Measurements from ENCODE around the gene CHRNA4. TPM values are rescaled to one million over a fixed set of nuclear protein-coding genes. Genes with fewer than 3 reads are reported as not detected.

Gene CHRNA4
- total and polyA plus RNA-seq, 2 donors (not counting 1 experiment from before 2014, with no cell fraction given) = not detected

GRCh38 chr20:63295846-63296245 lies 65.3 kb downstream of the CHRNA4 start:
- no peaks in the 10 kb centered on the region for H3K79me2 ChIP-seq (ENCODE audit: control insufficient read depth, insufficient read depth, low read length)
- no peaks in the 10 kb centered on the region for H3K9me3 ChIP-seq (ENCODE audit: control insufficient read depth, insufficient read depth, low read depth, low read length)
- H3K4me2 ChIP-seq (ENCODE audit: extremely low read depth, insufficient read depth, low read length) = no peak overlapping the region
- no peak overlapping the region for H2AFZ ChIP-seq (ENCODE audit: low read length)
- H3K36me3 ChIP-seq (ENCODE audit: control insufficient read depth, insufficient read depth, low read length) = no peaks in the 10 kb centered on the region
- no peak overlapping the region for H3K27ac ChIP-seq (ENCODE audit: insufficient read depth, low read length)
- H3K9ac ChIP-seq (ENCODE audit: insufficient read depth, low read length) = no peak overlapping the region
- no peaks in the 10 kb centered on the region for H4K20me1 ChIP-seq (ENCODE audit: control insufficient read depth, extremely low read depth, insufficient read depth, low read length)
- TF ChIP-seq CTCF (conservative IDR thresholded peaks at IDR 0.05 in 1 of 2, IDR thresholded peaks at IDR 0.05 in 1 of 2; ENCODE audit: low read depth in 1 of 2, low read length in 2 of 2) (no peak), EZH2 (IDR thresholded peaks at IDR 0.05; ENCODE audit: low read length, missing control alignments) (no peak)
- peaks cover 11% of the 10 kb centered on the region for H3K27me3 ChIP-seq (ENCODE audit: control insufficient read depth, insufficient read depth, low read length)
- H3K4me3 ChIP-seq (replicated peaks in 1 of 4; ENCODE audit: control extremely low read depth in 1 of 4, insufficient read depth in 1 of 4, low read depth in 3 of 4, low read length in 4 of 4) = no peak overlapping the region
- DNase-seq (ENCODE audit: low read depth in 2 of 2) = no peak
- no peaks in the 10 kb centered on the region for H3K4me1 ChIP-seq (ENCODE audit: control insufficient read depth, extremely low read depth, insufficient read depth, low read length)

- H3K27ac ChIP-seq (ENCODE audit: insufficient read depth, low read length) = no peak overlapping the region
- H3K79me2 ChIP-seq (ENCODE audit: control insufficient read depth, insufficient read depth, low read length) = no peaks in the 10 kb centered on the region
- no peak overlapping the region for H3K9ac ChIP-seq (ENCODE audit: insufficient read depth, low read length)
- DNase-seq (ENCODE audit: low read depth in 2 of 2) = no peak
- no peak overlapping the region for H2AFZ ChIP-seq (ENCODE audit: low read length)
- H3K4me3 ChIP-seq (replicated peaks in 1 of 4; ENCODE audit: control extremely low read depth in 1 of 4, insufficient read depth in 1 of 4, low read depth in 3 of 4, low read length in 4 of 4) = no peak overlapping the region
- peaks cover 11% of the 10 kb centered on the region for H3K27me3 ChIP-seq (ENCODE audit: control insufficient read depth, insufficient read depth, low read length)
- H3K4me1 ChIP-seq (ENCODE audit: control insufficient read depth, extremely low read depth, insufficient read depth, low read length) = no peaks in the 10 kb centered on the region
- TF ChIP-seq CTCF (conservative IDR thresholded peaks at IDR 0.05 in 1 of 2, IDR thresholded peaks at IDR 0.05 in 1 of 2; ENCODE audit: low read depth in 1 of 2, low read length in 2 of 2) (no peak), EZH2 (IDR thresholded peaks at IDR 0.05; ENCODE audit: low read length, missing control alignments) (no peak)
- no peaks in the 10 kb centered on the region for H3K9me3 ChIP-seq (ENCODE audit: control insufficient read depth, insufficient read depth, low read depth, low read length)
- H3K36me3 ChIP-seq (ENCODE audit: control insufficient read depth, insufficient read depth, low read length) = no peaks in the 10 kb centered on the region
- H3K4me2 ChIP-seq (ENCODE audit: extremely low read depth, insufficient read depth, low read length) = no peak overlapping the region
- H4K20me1 ChIP-seq (ENCODE audit: control insufficient read depth, extremely low read depth, insufficient read depth, low read length) = no peaks in the 10 kb centered on the region
These were observed 65.7 kb downstream of the CHRNA4 start for GRCh38 chr20:63295422-63295821.

GRCh38 chr20:63295018-63295417 lies 66.1 kb downstream of the CHRNA4 start:
- Histone ChIP-seq H3K4me3 (replicated peaks in 1 of 4; ENCODE audit: control extremely low read depth in 1 of 4, insufficient read depth in 1 of 4, low read depth in 3 of 4, low read length in 4 of 4) (no peak overlapping the region), H3K4me1 (ENCODE audit: control insufficient read depth, extremely low read depth, insufficient read depth, low read length) (no peaks in the 10 kb centered on the region), H2AFZ (ENCODE audit: low read length) (no peak overlapping the region), H3K27me3 (ENCODE audit: control insufficient read depth, insufficient read depth, low read length) (peaks cover 11% of the 10 kb centered on the region), H3K9me3 (ENCODE audit: control insufficient read depth, insufficient read depth, low read depth, low read length) (no peaks in the 10 kb centered on the region), H3K4me2 (ENCODE audit: extremely low read depth, insufficient read depth, low read length) (no peak overlapping the region), H3K36me3 (ENCODE audit: control insufficient read depth, insufficient read depth, low read length) (no peaks in the 10 kb centered on the region), H3K27ac (ENCODE audit: insufficient read depth, low read length) (no peak overlapping the region), H3K9ac (ENCODE audit: insufficient read depth, low read length) (no peak overlapping the region), H3K79me2 (ENCODE audit: control insufficient read depth, insufficient read depth, low read length) (no peaks in the 10 kb centered on the region), H4K20me1 (ENCODE audit: control insufficient read depth, extremely low read depth, insufficient read depth, low read length) (no peaks in the 10 kb centered on the region)
- peak; percentile 46 for TF ChIP-seq EZH2 (IDR thresholded peaks at IDR 0.05; ENCODE audit: low read length, missing control alignments)
- no peak for TF ChIP-seq CTCF (conservative IDR thresholded peaks at IDR 0.05 in 1 of 2, IDR thresholded peaks at IDR 0.05 in 1 of 2; ENCODE audit: low read depth in 1 of 2, low read length in 2 of 2)
- no peak for DNase-seq (ENCODE audit: low read depth in 2 of 2)

All from fibroblast of lung (primary cell).